Cortex of kidney (tissue), 1 donor: ENCODE results near the gene OCA2.

ENCODE experiments used
- DNase-seq: peaks from one replicate; lab custom pipeline; 2025; lab: John Stamatoyannopoulos, UW

The OCA2 gene

DNA sequence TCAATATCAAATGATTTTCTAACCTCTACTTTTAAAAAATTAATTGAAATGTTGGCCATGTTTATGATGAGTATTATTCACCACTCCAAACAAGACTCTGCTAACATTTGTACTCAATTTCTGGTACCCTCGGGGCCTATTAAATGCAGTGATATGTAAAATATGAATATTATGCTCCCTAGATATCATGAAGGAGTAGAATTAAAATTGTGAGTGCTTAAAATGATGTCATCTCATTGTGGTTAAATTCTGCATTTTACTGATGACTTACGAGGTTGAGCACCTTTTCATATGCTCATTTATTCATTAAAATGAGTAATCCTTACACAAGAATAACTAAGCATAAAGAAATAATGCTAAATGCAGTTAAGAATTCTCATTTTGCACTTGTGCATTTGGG, 159.9 kb downstream of the OCA2 start:
- no peak for DNase-seq

DNA sequence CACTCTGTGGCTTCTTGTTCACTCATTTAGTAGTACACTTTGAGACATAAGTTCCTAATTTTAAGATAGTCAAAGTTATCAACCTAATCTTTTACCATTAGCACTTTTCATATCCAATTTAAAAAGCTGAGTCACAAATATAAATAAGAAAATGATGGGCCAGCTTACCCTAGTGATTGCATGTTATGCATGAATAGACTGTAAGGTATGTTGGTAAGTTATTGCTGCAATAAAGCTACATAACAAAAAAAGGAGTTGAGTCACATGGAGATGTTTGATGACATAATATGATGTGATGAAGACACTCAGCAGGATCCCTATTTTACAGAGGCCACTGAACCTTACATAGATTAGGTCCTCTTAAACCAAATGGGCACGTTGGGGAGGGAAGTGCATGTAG, 161.3 kb downstream of the OCA2 start:
- DNase-seq, result no peak

DNA sequence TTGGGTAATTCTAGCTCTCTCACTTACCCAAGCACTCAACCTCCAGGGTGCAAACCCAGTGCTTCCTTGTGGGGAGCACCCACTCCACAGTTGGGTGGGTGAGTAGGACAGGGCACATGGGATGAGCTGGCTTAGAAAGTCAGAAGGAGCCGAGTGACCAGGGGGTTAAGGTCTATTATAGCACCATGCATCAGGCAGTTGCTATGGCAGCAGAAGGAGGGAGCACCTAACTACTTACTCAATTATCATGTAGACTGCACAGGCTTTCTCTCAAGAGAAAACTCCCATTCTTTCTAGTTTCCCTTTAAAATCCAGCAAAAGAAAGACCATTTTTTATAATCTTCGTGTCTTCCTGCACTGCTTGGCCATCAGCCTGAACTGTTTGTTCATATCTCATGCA, 163.0 kb downstream of the OCA2 start:
- no peak for DNase-seq

DNA sequence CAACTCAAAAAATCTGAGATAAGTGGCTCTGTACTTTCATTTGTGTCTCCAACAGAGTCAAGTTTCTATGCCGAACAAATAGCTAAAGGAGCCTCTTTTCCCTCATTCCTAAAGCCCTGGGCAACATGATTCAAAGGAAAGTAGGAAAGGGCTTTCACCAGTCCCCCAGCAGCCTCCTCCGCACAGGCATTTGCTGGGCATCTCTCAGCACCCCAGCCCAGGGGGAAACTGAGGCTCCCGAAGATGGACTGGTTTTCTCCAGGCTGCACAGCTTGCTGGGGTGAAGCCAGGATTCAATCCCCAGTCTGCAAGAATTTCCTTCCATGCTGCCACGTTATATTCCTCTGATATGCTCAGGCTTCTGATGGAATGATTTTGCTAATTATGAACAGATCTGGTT, 163.8 kb downstream of the OCA2 start:
- no peak for DNase-seq

DNA sequence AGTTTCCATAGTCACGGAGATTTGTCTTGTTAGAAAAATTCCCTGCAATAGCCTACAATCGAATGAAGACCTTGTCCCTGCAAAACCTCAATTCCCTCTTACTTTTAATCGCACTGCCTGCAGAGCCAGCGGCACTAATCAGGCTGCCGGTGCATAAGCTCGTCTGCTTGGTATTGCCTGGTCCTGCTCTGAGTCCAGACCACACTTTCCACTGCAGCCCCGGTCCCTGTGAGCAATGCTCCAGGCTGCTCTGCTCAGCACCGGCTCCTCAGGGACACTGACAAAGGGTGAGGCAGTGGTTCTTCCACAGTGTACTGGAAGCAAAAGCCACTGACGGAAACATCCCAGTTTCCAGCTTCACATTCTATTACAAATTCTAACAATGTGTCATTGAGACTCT, 164.3 kb downstream of the OCA2 start:
- no peak for DNase-seq

DNA sequence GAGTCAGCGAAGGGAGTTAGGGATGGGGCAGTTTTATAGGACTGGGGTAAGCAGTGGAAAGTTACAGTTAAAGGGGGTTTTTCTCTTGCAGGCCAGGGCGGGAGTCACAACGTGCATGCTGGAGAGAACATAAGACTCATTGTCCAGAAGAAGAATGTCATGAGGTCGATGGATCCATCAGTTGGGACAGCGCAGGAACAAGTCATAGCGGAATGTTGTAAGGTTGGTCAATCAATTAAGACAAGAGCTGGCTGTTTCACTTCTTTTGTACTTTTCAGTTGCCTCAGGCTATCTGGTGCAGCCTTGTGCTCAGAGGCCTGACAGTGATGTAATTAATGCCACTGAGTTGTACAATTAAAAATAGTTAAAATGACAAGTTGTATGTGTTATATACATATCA, 165.6 kb downstream of the OCA2 start:
- no peak for DNase-seq

DNA sequence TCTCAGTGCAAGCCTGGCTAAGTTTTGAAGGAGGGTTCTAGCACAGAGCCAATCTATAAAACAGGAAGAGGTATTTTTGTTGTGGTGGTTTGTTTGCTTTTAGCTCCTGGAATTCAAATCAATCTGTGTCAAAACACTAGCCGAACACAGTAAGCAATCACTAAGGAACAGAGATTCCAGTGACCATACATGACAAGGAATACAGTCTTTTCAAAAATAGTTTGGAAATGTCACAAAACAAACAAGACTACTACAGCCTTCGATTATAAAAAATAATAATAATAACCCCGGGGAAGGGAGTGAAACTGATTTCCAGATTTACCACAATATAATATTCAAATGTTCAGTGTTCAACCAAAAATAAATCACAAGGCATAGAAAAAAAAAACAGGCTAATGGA, 166.5 kb downstream of the OCA2 start:
- DNase-seq, result no peak

DNA sequence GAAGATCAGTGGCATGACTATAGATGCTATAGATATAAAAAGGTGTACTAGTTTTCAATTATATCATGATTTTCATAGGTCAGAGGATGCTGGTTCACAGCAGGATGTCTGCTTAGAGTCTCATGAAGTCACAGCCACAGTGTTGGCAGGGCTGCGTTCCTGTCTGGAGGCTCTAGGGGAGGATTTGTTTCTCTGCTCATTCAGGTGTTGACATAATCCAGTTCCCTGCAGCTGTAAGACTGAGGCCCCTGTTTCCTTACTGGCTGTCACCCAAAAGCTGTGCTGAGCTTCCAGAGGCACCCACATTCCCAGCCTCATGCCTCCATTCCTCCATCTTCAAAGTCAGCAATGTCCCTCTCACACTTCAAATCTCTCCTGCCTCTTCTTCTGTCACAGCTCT, 170.7 kb downstream of the OCA2 start:
- no peak for DNase-seq

DNA sequence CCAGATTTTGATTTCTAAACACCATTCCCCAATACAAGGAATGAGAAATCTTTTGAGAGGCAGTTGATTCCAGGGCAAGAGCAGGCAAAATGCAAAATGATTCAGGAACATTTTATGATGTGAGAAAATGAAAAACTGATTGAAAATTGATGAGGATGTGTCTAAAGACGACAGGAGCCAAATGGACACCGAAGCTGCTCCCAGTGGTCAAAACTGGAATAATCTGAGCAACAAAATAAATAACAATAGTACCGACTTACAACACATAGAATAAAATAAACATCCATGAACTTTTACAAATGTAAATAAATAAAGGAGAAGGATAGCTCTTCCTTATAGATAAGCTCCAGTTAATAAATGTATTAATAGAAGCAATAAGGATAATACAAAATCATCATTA, 186.8 kb downstream of the OCA2 start:
- no peak for DNase-seq

DNA sequence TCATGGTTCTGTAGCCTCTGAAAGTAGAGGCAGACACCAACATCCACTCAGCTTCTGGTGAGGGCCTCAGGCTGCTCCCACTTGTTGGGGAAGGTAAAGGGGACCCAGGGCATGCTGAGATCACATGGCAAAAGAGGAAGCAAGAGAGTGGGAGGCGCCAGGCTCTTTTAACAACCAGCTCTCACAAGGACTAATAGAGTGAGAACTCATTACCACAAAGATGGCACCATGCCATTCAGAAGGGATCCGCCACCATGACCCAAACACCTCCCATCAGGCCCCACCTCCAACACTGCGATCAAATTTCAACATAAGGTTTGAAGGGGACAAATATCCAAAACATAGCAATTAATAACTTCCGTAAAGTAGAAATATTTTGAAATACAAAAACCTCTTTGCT, 192.3 kb downstream of the OCA2 start:
- DNase-seq, result no peak

DNA sequence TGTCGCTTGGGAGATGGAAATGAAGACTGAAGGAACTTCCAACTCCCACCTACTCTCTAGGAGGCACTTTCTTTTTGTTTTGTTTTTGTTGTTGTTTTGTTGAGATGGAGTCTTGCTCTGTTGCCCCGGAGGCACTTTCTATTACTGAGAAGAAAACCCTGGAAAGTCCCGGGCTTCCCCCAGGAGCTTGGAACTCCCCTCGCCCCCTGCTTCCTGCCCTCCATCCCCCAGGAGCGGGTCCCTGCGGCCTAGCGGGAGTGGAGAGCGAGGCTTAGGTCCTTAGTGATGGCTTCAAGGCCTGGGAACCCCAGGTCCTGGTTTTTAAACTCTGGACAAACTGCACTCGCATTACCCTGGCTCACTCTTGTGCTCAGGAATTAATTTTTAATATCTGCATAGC, 195.7 kb downstream of the OCA2 start:
- no peak for DNase-seq

DNA sequence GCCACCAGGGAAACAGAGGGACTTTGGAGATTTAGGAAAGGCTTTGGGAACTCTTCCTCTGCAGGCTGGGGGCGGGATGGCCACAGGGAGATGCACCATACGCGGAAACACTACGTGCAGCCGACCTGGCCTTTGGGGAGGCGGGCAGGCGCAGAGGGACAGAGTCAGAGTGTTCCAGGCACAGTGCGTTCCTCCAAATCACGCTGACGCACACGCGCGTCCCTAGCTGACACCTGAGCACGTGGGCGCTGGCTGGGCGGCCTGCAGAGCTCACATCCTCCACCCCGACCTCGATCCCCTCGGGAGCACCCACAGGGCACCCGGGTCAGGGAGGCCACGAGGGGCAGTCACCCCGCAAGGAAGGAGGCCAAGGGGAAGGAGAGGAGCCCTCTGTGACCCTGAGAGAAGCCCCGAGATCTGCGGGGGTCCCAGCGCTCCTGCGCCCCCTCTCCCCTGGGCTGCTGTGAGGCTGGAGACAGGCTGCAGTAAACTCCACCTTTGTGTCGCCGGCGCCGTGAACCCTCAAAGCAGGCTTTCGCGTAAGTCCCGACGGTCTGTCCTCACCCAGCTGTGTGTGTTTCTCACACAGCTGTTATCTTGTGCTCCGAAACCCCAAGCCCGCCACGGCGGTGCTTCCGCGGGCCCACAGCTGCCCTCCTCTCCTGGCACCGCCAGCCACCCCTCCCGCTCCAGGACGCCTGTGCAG, 196.3 kb downstream of the OCA2 start:
- DNase-seq, result no peak

DNA sequence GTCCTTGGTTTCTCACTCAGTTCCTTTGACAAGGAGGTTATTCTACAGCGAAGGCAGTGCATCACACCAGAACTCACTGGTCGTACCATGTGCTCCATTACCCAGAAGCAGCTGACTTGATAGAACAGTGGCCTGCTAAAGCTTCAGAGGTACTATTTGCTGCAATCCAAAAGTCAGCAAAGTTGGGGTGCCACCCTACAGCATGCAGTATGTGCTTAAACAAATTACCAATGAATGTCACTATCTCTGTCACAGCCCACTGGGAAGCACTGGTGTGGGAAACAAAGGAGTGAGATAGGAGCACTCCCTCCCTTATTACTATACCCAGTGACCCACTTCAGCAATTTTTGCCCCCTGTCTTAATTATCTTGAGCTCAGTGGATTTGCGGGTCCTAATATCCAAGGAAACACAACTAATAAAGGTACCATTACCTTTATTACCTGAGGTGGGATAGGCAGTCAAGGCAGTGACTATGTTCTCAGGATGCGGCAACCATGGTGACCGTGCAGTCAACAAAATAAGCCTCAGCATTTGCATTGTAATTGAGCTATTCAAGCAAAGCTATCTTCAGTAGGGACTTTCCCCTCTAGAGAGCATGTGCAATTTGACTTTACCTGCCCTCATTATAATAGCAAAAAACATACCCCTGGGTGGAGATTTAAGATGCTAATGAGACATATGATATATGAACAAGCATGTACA, 199.4 kb downstream of the OCA2 start:
- no peak for DNase-seq

DNA sequence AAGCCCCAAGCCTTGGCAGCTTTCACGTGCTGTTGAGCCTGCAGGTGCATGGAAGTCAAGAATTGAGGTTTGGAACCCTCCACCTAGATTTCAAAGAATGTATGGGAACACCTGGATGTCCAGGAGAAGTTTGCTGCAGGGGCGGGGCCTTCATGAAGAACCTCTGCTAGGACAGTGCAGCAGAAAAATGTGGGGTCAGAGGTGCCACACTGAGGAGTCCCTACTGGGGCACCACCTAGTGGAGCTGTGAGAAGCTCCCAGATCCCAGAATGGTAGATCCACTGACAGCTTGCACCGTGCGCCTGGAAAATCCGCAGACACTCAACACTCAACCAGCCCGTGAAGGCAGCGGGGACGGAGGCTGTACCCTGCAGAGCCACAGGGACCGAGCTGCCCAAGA, 201.6 kb downstream of the OCA2 start:
- DNase-seq, result no peak

DNA sequence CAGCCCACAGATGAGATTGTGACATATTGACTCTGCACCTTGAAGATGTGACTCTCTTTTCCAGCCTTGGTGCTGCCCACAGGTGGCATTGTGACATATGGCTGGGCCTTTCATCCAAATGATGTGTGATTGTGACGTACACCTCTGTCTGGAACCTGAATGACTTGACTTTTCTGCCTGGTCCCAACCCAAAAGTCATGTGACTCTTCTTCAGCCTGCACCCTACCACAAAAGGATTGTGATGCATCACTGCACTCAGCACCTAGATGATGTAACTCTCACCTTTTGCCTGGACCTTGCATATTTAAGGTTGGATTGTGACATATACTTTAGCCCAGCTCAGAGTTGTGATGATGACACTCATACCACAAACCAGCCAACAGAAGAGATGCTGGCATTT, 204.5 kb downstream of the OCA2 start:
- DNase-seq, result no peak

DNA sequence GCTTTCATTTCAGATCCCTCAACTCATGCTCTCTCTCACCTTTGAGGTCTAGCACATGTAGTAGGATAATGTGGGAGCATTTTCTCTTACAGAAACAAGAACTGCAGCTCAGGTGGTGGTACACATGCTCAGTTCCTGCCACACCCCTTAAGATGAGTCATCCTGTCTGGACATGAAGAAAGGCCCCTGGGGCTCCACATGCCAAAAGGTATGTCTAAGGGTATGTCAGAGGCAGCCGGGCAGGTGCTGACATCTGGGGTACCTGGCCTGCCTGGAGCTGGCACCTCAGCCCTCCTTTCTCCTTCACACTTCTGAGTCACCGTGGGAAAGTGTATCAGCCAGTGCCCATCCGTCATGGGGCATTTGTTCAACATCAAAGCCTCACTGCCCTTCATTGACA, 209.9 kb downstream of the OCA2 start:
- no peak for DNase-seq

DNA sequence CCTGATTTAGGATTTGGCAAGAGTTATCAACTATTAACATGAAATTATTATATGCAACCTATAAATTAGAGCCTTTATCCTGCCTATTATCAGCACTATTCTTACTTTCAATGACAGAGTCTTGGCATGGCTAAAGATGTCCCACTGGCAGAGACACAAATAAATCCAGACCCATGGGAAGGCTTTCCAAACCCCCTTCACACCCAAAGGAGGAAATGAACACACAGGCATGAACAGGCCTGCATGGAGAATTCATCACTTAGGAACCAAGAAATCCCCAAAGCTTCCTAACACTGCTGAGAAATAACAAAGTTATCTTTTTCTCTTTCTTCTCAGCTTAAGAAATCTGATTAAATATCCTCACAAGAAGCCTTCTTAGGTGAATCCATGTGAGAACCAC, 213.9 kb downstream of the OCA2 start:
- no peak for DNase-seq

DNA sequence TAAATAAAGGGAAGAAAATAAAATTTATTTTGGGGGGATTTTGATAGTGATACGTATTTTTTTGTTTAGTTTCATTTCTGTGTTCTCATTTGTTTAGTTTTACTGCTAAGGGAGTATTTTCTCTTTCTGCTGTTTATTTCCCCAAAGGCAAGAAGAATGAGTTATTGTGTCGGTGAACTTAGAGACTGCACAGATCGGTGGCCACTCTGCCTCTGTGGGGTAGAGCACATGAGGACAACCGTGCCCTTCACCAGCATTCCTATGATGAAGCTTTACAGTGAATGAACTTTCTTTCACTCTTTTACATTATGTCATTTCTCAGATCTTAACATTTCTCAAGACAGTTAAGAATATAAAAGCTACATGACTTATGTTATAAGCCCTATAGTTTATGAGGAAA, 214.4 kb downstream of the OCA2 start:
- no peak for DNase-seq

DNA sequence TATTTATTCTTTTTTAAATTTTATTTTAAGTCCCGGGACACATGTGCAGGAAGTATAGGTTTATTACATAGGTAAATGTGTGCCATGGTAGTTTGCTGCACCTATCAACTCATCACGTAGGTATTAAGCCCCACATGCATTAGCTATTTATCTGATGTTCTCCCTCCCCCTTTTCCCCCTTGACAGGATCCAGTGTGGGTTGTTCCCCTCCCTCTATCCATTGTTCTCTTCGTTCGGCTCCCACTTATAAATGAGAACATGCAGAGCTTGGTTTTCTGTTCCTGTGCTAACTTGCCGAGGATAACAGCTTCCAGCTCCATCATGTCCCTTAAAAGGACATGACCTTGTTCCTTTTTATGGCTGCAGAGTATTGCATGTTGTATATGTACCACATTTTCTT, 220.3 kb downstream of the OCA2 start:
- no peak for DNase-seq

DNA sequence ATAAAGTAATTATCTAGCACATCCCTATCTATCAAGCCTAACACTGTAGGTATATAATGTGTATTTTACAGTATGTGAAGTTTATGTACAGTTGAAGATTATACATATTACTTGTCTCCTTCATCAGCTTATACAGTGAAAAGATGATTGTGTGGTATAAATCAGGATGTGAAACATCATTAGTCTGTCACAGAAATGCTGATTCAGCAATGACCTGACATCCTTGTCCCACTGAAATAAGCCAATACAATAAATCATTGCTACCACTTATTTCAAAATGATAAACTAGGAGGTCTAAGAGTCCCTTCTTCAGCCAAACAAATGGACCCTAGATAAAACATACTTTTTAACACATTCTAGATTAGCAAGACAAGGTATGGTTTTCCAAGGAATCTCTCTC, 225.3 kb downstream of the OCA2 start:
- DNase-seq, result no peak

DNA sequence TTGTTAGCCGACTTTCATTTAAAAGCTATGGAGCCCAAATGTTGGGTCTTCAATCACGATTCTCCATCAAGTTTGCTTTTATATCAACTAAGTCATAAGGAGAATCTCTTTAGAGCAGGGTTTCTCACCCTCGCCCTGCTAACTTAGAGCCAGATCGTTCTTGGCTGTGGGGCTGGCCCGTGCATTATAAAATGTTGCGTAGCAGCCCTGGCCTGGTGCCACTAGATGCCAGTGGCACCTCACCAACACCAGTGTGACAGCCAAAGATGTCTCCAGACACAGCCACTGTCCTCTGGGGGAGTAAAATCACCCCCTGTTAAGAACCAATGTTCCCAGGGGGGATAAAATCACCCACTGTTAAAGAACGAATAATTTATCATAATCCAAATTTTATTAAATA, 226.1 kb downstream of the OCA2 start:
- no peak for DNase-seq

DNA sequence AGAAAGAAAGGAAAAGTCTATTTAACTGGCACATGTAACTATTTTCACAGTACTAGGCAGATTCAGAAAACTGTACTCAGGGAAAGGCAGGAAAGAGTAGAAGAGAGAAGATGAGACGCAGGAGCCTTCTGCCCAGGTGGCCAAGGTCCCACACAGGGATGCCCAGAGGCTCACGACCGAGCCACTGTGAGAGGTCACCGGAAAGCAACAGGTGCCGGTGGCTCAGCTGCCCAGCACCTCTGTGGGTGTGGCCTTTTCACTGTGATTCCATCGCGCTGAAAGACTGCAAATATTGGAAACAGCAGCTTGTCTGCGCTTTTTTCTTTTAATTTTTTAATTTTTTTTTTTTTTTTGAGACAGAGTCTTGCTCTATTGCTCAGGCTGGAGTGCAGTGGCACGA, 226.8 kb downstream of the OCA2 start:
- no peak for DNase-seq

DNA sequence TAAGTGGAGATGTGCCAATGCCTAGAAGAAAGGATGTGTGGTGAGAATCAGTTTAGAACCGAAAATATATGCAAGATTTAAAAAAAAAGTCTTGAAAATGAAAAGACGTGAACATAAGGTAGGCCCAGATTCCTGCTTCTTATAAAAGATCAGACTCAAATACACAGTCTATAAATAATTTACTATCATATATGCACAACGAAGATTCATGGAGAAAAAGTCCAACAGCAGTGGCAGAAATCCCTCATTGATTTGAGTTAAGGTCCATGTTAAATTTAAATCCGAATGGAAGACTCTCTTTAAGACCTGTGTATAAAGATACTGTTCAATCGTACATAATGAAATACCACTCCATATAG, 227.2 kb downstream of the OCA2 start:
- no peak for DNase-seq
